Ovary (tissue), 9 donors: ENCODE data around the gene RCAN3. TPM values are rescaled to one million over a fixed set of nuclear protein-coding genes. Genes with fewer than 3 reads are reported as not detected.

Source experiments
- DNase-seq, 5 donors: peaks; one replicate each; pipeline ENCODE4 v3.0.0-alpha.2; 2019 to 2020
- H3K27ac ChIP-seq, 2 donors: fragments of 200-600 bp; one replicate each; pipeline versions ENCODE4 v1.5.1 to v1.8.0; 2019 to 2022
- H3K27me3 ChIP-seq: fragments of 200-600 bp; one replicate; pipeline ENCODE4 v1.8.0; 2022
- H3K36me3 ChIP-seq: fragments of 200-600 bp; sonication (generic); one replicate; pipeline ENCODE4 v1.5.1; 2019
- H3K4me1 ChIP-seq: one replicate; pipeline ENCODE4 v1.8.1; 2013; ENCODE audit warnings: mild to moderate bottlenecking, moderate library complexity; ENCODE audit not compliant: insufficient read depth
- H3K4me3 ChIP-seq: fragments of 200-600 bp; sonication (generic); one replicate; pipeline ENCODE4 v1.5.1; 2017
- H3K9me3 ChIP-seq, 2 donors: fragments of 200-600 bp in 1 of 2; sonication (generic) in 1 of 2; one replicate each; pipeline versions ENCODE4 v1.5.1 to v1.8.1; 2013 to 2019; ENCODE audit warnings: mild to moderate bottlenecking in 1 of 2, moderate library complexity in 1 of 2
- CTCF ChIP-seq, 3 donors: fragments of 450-650 bp in 2 of 3; fragments of 200-600 bp in 1 of 3; IDR thresholded peaks; one replicate each; pipeline versions ENCODE4 v1.5.1 to v1.8.0; 2016 to 2022; ENCODE audit warnings: antibody characterized with exemption in 3 of 3, mild to moderate bottlenecking in 1 of 3
- EP300 ChIP-seq: sonication (generic); formaldehyde crosslinking; IDR thresholded peaks from one replicate; pipeline ENCODE4 v1.6.1; 2017; ENCODE audit warnings: antibody characterized with exemption
- POLR2A ChIP-seq: fragments of 450-650 bp; IDR thresholded peaks from one replicate; pipeline ENCODE4 v1.6.1; 2017; ENCODE audit warnings: antibody characterized with exemption, mild to moderate bottlenecking, moderate library complexity
- WGBS, 3 donors: extraction: QIAGEN DNeasy Blood & Tissue Kit in 1 of 3; methylation state at CpG; one replicate each; pipeline versions ENCODE4 v1.1.5 to v1.1.7; 2013 to 2017; 5-methylcytosine and 5-hydroxymethylcytosine counted together
- intact Hi-C, 4 donors: fragments of 100-400 bp; cut with DNase I; formaldehyde crosslinking; loops; one replicate each; pipeline versions ENCODE4 v1.11.0 to v1.15.1; 2022 to 2023
- polyA plus RNA-seq, 2 donors: library from polyadenylated mRNA; stranded (reverse); fragments of 200-250 nt in 1 of 2; fragments of 350-450 nt in 1 of 2; fragmentation: Illumina TruSeq in 1 of 2; extraction: RNeasy Lipid Tissue Mini Kit (QIAGEN cat#74804) in 1 of 2; gene quantifications; one replicate each; pipeline ENCODE4 v1.2.3, GENCODE V29; 2013 to 2014
- total RNA-seq, 7 donors: library from RNA; depleted of rRNA in 2 of 7; stranded (reverse); fragments of >200 nt in 2 of 7; fragmentation: NEBNext Ultra II Directional in 3 of 7; extraction: Animal tissue kit (Norgen Biotek cat#: 25700) in 3 of 7; gene quantifications; one replicate each; pipeline versions ENCODE4 v1.1.0 to v1.2.4, GENCODE V29; 2016 to 2023
- donor health status: DM: no; HTN: no; CAD: no; lungs with moderate emphysema.
- donor health status: DM: no; HTN: no; CAD: no.
- donor health status: Bipolar disorder and iron deficiency.
- donor health status: DM: yes; HTN: yes; CAD: no.
- donor health status: DM: no; HTN: no; CAD: no.
- donor health status: DM: yes; HTN: yes; CAD: no.

RCAN3 gene
- total and polyA plus RNA-seq, 9 donors = 0.25 to 12.4 (median 2.1) TPM

DNA sequence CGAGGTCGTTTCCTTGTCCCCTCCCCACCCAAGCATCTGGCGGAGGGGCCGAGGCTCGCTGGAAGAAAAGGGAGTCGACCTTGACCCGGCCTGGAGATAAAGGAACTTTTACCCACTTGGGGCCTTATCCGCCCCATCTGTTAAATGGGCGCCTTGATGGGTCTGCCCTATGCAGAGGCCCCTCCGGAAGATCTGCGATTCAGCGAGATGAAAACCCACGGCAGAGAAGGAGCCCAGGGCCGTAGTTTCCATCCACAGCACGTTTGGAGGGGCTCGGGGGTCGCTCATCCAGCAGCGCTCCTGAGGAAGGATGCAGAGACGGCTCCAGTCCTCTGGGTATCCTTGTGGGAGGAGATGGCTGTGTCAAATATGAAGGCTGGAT, 53.8 kb downstream of the RCAN3 start:
- Histone ChIP-seq H3K4me1 (no peaks in the 10 kb centered on the region), H3K27ac (no peak overlapping the region), H3K36me3 (no peaks in the 10 kb centered on the region), H3K9me3 (no peaks in the 10 kb centered on the region), H3K27me3 (no peaks in the 10 kb centered on the region), H3K4me3 (no peak overlapping the region)
- TF ChIP-seq CTCF (IDR thresholded peaks at IDR 0.05) = no peak
- no peak for TF ChIP-seq EP300
- WGBS, 3 donors = 34 to 49% (median 44%) methylated on average over 19 of the region's 19 CpGs
- DNase-seq = no peak
- intact Hi-C loops = no loop called here

GRCh38 chr1:24557220-24557619, 54.6 kb downstream of the RCAN3 start:
- no peaks in the 10 kb centered on the region for H3K36me3 ChIP-seq
- 88 to 95% (median 94%) methylated on average over 6 of the region's 6 CpGs for WGBS, 3 donors
- TF ChIP-seq EP300 = no peak
- TF ChIP-seq POLR2A = no peak
- TF ChIP-seq CTCF (IDR thresholded peaks at IDR 0.05) = no peak
- no peaks in the 10 kb centered on the region for H3K4me1 ChIP-seq
- no peaks in the 10 kb centered on the region for H3K9me3 ChIP-seq
- DNase-seq = peak in 1 of 5 donors; percentile 6
- intact Hi-C loops = no loop called here
- no peak overlapping the region for H3K4me3 ChIP-seq
- no peaks in the 10 kb centered on the region for H3K27me3 ChIP-seq
- H3K27ac ChIP-seq = no peak overlapping the region

DNA sequence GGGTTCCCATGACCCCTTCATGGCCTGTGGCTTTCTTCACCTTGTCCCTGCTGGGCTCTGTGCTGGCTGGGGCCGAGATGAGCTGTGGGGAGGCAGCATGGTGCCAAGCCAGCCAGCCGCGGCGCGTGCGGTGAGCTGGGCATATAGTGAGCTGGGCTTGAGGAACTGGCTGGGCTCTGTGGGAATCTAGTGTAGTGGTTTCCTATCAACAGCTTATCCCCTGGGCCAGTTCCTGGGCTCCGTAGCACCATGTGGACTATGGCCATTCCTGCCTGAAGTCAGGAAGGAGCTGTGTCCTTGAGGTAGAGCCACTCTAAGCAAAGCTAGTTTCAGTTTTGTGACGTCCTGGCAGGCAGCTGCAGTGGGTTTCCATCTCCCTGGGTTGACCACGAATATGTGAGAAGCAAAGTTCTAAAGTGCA, 55.1 kb downstream of the RCAN3 start:
- Histone ChIP-seq H3K9me3 (no peaks in the 10 kb centered on the region), H3K36me3 (no peaks in the 10 kb centered on the region), H3K4me3 (no peak overlapping the region), H3K27me3 (no peaks in the 10 kb centered on the region), H3K27ac (no peak overlapping the region), H3K4me1 (no peaks in the 10 kb centered on the region)
- TF ChIP-seq EP300 (no peak), POLR2A (no peak), CTCF (IDR thresholded peaks at IDR 0.05) (no peak)
- peak in 1 of 5 donors; percentile 4 for DNase-seq
- 49 to 75% (median 70%) methylated on average over 9 of the region's 9 CpGs for WGBS, 3 donors
- intact Hi-C loops = no loop called here

- Histone ChIP-seq H3K27ac (no peak overlapping the region), H3K9me3 (no peaks in the 10 kb centered on the region), H3K36me3 (no peaks in the 10 kb centered on the region), H3K27me3 (no peaks in the 10 kb centered on the region), H3K4me3 (no peak overlapping the region), H3K4me1 (no peaks in the 10 kb centered on the region)
- intact Hi-C loops = no loop called here
- no peak for DNase-seq
- 80 to 87% (median 85%) methylated on average over 7 of the region's 7 CpGs for WGBS, 3 donors
- no peak for TF ChIP-seq CTCF (IDR thresholded peaks at IDR 0.05)
These were observed 55.8 kb downstream of the RCAN3 start for GRCh38 chr1:24558455-24558854.
